Nephron progenitor cell (in vitro differentiated cells): ENCODE results near the gene VPS13C.

Source experiments
- DNase-seq: peaks from one replicate; pipeline ENCODE4 v3.0.0; 2021
- H3K27ac Mint-ChIP-seq: 2 replicates; pipeline ENCODE4 v1.8.0; 2021; ENCODE audit warnings: mild to moderate bottlenecking, moderate library complexity, mixed read lengths
- H3K27me3 Mint-ChIP-seq: 2 replicates; pipeline ENCODE4 v1.8.0; 2021; ENCODE audit warnings: mild to moderate bottlenecking, low read depth, mixed read lengths; ENCODE audit not compliant: poor library complexity
- H3K36me3 Mint-ChIP-seq: 2 replicates; pipeline ENCODE4 v1.8.0; 2021; ENCODE audit warnings: low read depth, mixed read lengths
- H3K4me1 Mint-ChIP-seq: 2 replicates; pipeline ENCODE4 v1.8.0; 2021; ENCODE audit warnings: mixed read lengths
- H3K4me3 Mint-ChIP-seq: 2 replicates; pipeline ENCODE4 v1.8.0; 2021; ENCODE audit warnings: mild to moderate bottlenecking, moderate library complexity, mixed read lengths
- H3K9me3 Mint-ChIP-seq: 2 replicates; pipeline ENCODE4 v1.8.0; 2021; ENCODE audit warnings: mild to moderate bottlenecking, moderate library complexity, mixed read lengths
- TF ChIP-seq, protein P1 (sequence below): fragments of 200-600 bp; sonication (generic); IDR thresholded peaks from 2 replicates; pipeline ENCODE4 v1.5.0; 2021; ENCODE audit warnings: antibody characterized with exemption

The VPS13C gene

GRCh38 chr15:61824291-61824690 lies 236.0 kb downstream of the VPS13C start:
- TF ChIP-seq, protein P1, sequence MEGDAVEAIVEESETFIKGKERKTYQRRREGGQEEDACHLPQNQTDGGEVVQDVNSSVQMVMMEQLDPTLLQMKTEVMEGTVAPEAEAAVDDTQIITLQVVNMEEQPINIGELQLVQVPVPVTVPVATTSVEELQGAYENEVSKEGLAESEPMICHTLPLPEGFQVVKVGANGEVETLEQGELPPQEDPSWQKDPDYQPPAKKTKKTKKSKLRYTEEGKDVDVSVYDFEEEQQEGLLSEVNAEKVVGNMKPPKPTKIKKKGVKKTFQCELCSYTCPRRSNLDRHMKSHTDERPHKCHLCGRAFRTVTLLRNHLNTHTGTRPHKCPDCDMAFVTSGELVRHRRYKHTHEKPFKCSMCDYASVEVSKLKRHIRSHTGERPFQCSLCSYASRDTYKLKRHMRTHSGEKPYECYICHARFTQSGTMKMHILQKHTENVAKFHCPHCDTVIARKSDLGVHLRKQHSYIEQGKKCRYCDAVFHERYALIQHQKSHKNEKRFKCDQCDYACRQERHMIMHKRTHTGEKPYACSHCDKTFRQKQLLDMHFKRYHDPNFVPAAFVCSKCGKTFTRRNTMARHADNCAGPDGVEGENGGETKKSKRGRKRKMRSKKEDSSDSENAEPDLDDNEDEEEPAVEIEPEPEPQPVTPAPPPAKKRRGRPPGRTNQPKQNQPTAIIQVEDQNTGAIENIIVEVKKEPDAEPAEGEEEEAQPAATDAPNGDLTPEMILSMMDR: no peak
- Mint-ChIP-seq H3K4me3 (no peak overlapping the region), H3K9me3 (peaks cover 14% of the 10 kb centered on the region), H3K27me3 (peaks cover 3% of the 10 kb centered on the region), H3K36me3 (no peaks in the 10 kb centered on the region), H3K27ac (no peak overlapping the region), H3K4me1 (peaks cover 10% of the 10 kb centered on the region)
- DNase-seq: no peak

DNA sequence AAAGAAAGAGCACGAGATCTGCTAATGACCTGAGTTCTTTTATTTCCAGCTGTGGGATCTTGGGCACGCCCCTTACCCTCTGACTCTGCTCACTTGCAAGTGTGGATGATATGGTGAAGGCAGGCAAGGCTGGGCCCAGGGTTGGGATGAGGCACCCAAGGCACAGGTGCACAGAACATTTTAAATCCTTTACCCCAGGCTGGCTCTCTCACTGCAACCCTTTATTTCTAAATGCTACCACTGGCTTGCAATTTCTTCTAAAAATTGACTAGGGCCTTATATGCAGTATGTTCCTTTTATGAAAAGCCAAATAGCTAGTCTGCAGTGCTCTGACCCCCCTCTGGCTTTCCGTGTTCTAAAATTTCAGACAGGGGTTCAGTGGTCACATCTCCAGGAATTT lies 237.7 kb downstream of the VPS13C start:
- DNase-seq: no peak
- Mint-ChIP-seq H3K36me3 (no peaks in the 10 kb centered on the region), H3K4me3 (no peak overlapping the region), H3K27me3 (peaks cover 7% of the 10 kb centered on the region), H3K4me1 (peaks cover 10% of the 10 kb centered on the region), H3K9me3 (peaks cover 14% of the 10 kb centered on the region), H3K27ac (no peak overlapping the region)
- TF ChIP-seq, protein P1: no peak

DNA sequence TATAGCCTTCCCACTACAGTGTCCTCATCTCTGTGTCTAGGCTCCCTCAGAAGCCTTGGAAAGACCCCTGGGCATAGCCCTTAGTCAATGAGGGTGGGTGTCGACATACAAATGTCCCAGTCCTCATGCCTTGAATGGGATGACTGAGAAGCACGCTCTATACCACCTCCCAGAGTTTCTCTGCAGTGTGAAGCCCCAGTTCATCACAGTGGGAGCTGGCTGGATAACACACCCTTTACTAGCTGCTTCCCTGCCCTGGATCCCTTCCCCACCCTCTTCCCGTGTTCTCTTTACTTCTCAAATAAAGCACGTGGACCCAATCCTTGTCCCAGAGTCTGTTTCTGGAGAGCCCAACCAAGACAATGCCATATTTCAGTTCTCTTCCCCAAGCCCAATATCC lies 239.3 kb downstream of the VPS13C start:
- DNase-seq: no peak
- Mint-ChIP-seq H3K4me3 (no peak overlapping the region), H3K36me3 (no peaks in the 10 kb centered on the region), H3K9me3 (peaks cover 14% of the 10 kb centered on the region), H3K27ac (no peak overlapping the region), H3K27me3 (peaks cover 10% of the 10 kb centered on the region), H3K4me1 (peaks cover 10% of the 10 kb centered on the region)
- TF ChIP-seq, protein P1: no peak

GRCh38 chr15:61820212-61820611 lies 240.0 kb downstream of the VPS13C start:
- Mint-ChIP-seq H3K27ac (no peak overlapping the region), H3K9me3 (peaks cover 14% of the 10 kb centered on the region), H3K36me3 (no peaks in the 10 kb centered on the region), H3K27me3 (peaks cover 14% of the 10 kb centered on the region), H3K4me3 (no peak overlapping the region), H3K4me1 (peaks cover 10% of the 10 kb centered on the region)
- no peak for DNase-seq
- TF ChIP-seq, protein P1: no peak

DNA sequence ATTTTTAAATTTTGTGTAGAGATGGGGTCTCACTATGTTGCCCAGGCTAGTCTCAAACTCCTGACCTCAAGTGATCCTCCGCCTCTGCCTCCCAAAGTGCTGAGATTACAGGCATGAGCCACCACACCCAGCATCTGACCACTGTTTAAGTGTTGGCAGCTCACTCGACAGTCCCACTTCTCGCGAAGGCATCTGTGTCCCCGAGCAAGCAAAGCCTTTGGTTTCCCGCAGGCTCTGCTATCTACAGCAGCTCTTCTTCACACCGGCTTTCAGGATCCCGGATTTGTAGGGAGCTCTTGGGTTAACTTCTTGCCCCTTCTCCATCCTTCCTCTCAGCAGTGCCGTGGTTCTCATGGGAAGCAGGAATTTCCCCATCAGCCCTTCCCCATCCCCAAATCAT lies 240.9 kb downstream of the VPS13C start:
- Mint-ChIP-seq H3K9me3 (peaks cover 12% of the 10 kb centered on the region), H3K27ac (no peak overlapping the region), H3K36me3 (no peaks in the 10 kb centered on the region), H3K4me1 (peaks cover 6% of the 10 kb centered on the region), H3K27me3 (peaks cover 18% of the 10 kb centered on the region), H3K4me3 (no peak overlapping the region)
- TF ChIP-seq, protein P1: no peak
- DNase-seq: no peak

DNA sequence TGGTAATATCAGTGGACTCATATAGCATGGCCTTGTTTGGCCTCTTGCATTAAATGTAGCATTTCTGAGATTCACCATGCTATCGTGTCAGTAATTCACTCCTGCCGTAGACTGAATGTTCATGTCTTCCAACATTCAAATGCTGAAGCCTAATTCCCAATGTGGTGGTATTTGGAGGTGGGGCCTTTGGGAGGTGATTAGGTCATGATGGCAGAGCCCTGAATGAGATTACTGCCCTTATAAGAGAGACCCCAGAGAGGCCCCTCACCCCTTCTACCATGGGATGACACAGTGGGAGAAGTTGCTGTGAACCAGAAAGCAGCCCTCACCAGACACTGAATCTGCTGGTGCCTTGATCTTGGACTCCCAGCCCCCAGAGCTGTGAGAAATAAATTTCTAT lies 241.4 kb downstream of the VPS13C start:
- Mint-ChIP-seq H3K4me3 (no peak overlapping the region), H3K27me3 (peaks cover 20% of the 10 kb centered on the region), H3K4me1 (peaks cover under 1% of the 10 kb centered on the region), H3K9me3 (peaks cover 6% of the 10 kb centered on the region), H3K27ac (no peak overlapping the region), H3K36me3 (no peaks in the 10 kb centered on the region)
- no peak for DNase-seq
- TF ChIP-seq, protein P1: no peak
